Adrenal gland (tissue), 5 donors: Measurements from ENCODE around the gene CLEC19A.

Source experiments
- POLR2A ChIP-seq, 2 donors: fragments of 450-650 bp; IDR thresholded peaks; one replicate each; pipeline ENCODE4 v1.6.1; 2017; ENCODE audit warnings: antibody characterized with exemption in 2 of 2, mild to moderate bottlenecking in 2 of 2, moderate library complexity in 1 of 2
- TF ChIP-seq, protein P1 (sequence below), 6 experiments: fragments of 450-650 bp in 4 of 6; fragments of 200-600 bp in 2 of 6; sonication (generic) in 1 of 6; IDR thresholded peaks; 1 replicate in 5 of 6; 2 replicates in 1 of 6; pipeline versions ENCODE4 v1.5.1 to v1.8.0; 2016 to 2021; ENCODE audit warnings: antibody characterized with exemption in 6 of 6, mild to moderate bottlenecking in 2 of 6, moderate library complexity in 1 of 6
- donor health status: DM: no; HTN: no; CAD: no.

DNA sequence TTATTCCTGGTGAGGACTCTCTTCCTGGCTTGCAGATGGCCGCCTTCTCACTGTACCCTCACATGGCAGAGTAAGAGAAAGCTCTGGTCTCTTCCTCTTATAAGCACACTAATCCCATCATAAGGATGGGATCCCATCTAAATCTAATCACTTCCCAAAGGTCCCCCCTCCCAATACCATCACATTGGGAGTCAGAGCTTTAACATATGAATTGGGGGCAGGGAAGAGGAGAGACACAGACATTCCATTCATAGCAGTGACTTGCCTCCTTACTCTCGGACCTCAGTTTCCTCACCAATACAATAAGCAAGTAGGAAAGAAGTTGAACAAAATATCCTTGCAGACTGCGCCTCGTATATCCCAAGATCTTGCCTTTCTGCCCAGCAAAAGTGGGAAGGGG, 1.7 kb downstream of the CLEC19A start:
- TF ChIP-seq, protein P1, sequence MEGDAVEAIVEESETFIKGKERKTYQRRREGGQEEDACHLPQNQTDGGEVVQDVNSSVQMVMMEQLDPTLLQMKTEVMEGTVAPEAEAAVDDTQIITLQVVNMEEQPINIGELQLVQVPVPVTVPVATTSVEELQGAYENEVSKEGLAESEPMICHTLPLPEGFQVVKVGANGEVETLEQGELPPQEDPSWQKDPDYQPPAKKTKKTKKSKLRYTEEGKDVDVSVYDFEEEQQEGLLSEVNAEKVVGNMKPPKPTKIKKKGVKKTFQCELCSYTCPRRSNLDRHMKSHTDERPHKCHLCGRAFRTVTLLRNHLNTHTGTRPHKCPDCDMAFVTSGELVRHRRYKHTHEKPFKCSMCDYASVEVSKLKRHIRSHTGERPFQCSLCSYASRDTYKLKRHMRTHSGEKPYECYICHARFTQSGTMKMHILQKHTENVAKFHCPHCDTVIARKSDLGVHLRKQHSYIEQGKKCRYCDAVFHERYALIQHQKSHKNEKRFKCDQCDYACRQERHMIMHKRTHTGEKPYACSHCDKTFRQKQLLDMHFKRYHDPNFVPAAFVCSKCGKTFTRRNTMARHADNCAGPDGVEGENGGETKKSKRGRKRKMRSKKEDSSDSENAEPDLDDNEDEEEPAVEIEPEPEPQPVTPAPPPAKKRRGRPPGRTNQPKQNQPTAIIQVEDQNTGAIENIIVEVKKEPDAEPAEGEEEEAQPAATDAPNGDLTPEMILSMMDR (IDR thresholded peaks at IDR 0.05): no peak
- no peak for TF ChIP-seq POLR2A (IDR thresholded peaks at IDR 0.05)
